Uterus (tissue), 2 donors: ENCODE measurements around the gene VIPR2.

ENCODE experiments used
- CTCF ChIP-seq, 4 experiments: fragments of 200-600 bp in 2 of 4; fragments of 450-650 bp in 2 of 4; sonication (generic) in 2 of 4; IDR thresholded peaks; one replicate each; pipeline ENCODE4 v1.5.1; 2016 to 2019; ENCODE audit warnings: antibody characterized with exemption in 4 of 4, mild to moderate bottlenecking in 2 of 4, moderate library complexity in 1 of 4
- POLR2A ChIP-seq, 2 donors: fragments of 450-650 bp; IDR thresholded peaks; one replicate each; pipeline ENCODE4 v1.6.1; 2016; ENCODE audit warnings: antibody characterized with exemption in 2 of 2, mild to moderate bottlenecking in 1 of 2, moderate library complexity in 1 of 2

- no peak for TF ChIP-seq CTCF (IDR thresholded peaks at IDR 0.05)
- no peak for TF ChIP-seq POLR2A (IDR thresholded peaks at IDR 0.05)
Measured at GRCh38 chr7:159144758-159145489, at the start of gene VIPR2.
